HEK293 (cell line): Measurements from ENCODE around the gene ZNF425.

ENCODE experiments used
- CTCF ChIA-PET: fragments of 350-600 bp; formaldehyde crosslinking; extraction: SDS; loops from one replicate; lab custom pipeline; 2021; ENCODE audit warnings: antibody characterized with exemption; lab: Yijun Ruan, JAX
- POLR2A ChIA-PET: fragments of 300-600 bp; formaldehyde crosslinking; extraction: SDS; loops from one replicate; lab custom pipeline; 2020; ENCODE audit warnings: antibody characterized with exemption, inconsistent platforms; lab: Yijun Ruan, JAX
- H3K27ac ChIP-seq: fragments of 200-500 bp; sonication (Bioruptor generic); 2 replicates; pipeline ENCODE4 v1.5.1; 2014; ENCODE audit warnings: low read depth, low read length, control low read depth, inconsistent platforms; ENCODE audit errors: extremely low read depth
- H3K36me3 ChIP-seq, 2 experiments: fragments of 200-500 bp in 1 of 2; sonication (Bioruptor generic) in 1 of 2; 1 replicate in 1 of 2; 2 replicates in 1 of 2; pipeline ENCODE4 v1.5.1; 2014 to 2017; ENCODE audit warnings: inconsistent platforms in 2 of 2, low read length in 2 of 2; ENCODE audit not compliant: control insufficient read depth in 2 of 2, insufficient read depth in 1 of 2
- H3K4me1 ChIP-seq: fragments of 200-500 bp; sonication (Bioruptor generic); 2 replicates; pipeline ENCODE4 v1.5.1; 2014; ENCODE audit warnings: mild to moderate bottlenecking, low read length, inconsistent platforms; ENCODE audit not compliant: control insufficient read depth, insufficient read depth
- H3K4me3 ChIP-seq: 2 replicates; pipeline ENCODE4 v1.5.1; 2011; ENCODE audit warnings: low read depth, mild to moderate bottlenecking, control low read depth, low read length, moderate library complexity
- H3K9me3 ChIP-seq: fragments of 200-500 bp; sonication (Bioruptor generic); 2 replicates; pipeline ENCODE4 v1.5.1; 2014; ENCODE audit warnings: low read depth, low read length, inconsistent platforms; ENCODE audit not compliant: control insufficient read depth, insufficient read depth
- EGR2 ChIP-seq: fragments of 450-650 bp; formaldehyde crosslinking; IDR thresholded peaks from 2 replicates; pipeline ENCODE4 v1.5.1; 2016; ENCODE audit warnings: low read depth, missing biosample characterization, missing genetic modification characterization
- KLF8 ChIP-seq: fragments of 450-650 bp; formaldehyde crosslinking; IDR thresholded peaks from 2 replicates; pipeline ENCODE4 v1.5.1; 2016; ENCODE audit warnings: missing biosample characterization, missing genetic modification characterization
- WT1 ChIP-seq: fragments of 450-650 bp; formaldehyde crosslinking; IDR thresholded peaks from 2 replicates; pipeline ENCODE4 v1.5.1; 2016; ENCODE audit warnings: missing biosample characterization, missing genetic modification characterization
- ZNF19 ChIP-seq: fragments of 450-650 bp; formaldehyde crosslinking; IDR thresholded peaks from 2 replicates; pipeline ENCODE4; 2016; ENCODE audit warnings: missing biosample characterization, missing genetic modification characterization, low read depth
- ZNF266 ChIP-seq: fragments of 450-650 bp; formaldehyde crosslinking; IDR thresholded peaks from 2 replicates; pipeline ENCODE4 v1.5.1; 2016; ENCODE audit warnings: missing biosample characterization, missing genetic modification characterization, low read depth
- ZNF274 ChIP-seq, 2 experiments: fragments of 200-500 bp in 1 of 2; fragments of 450-650 bp in 1 of 2; sonication (Bioruptor generic) in 1 of 2; formaldehyde crosslinking in 1 of 2; IDR thresholded peaks; 2 replicates each; pipeline versions ENCODE4 v1.5.1 to v1.6.1; 2014 to 2016; ENCODE audit warnings: borderline replicate concordance in 1 of 2, inconsistent platforms in 1 of 2, low read length in 1 of 2, missing biosample characterization in 1 of 2, missing genetic modification characterization in 1 of 2
- ZNF394 ChIP-seq: fragments of 450-650 bp; formaldehyde crosslinking; IDR thresholded peaks from 2 replicates; pipeline ENCODE4 v1.5.1; 2016; ENCODE audit warnings: missing biosample characterization, missing genetic modification characterization, mild to moderate bottlenecking, moderate library complexity, borderline replicate concordance
- ZNF530 ChIP-seq: fragments of 450-650 bp; formaldehyde crosslinking; IDR thresholded peaks from 2 replicates; pipeline ENCODE4 v1.5.1; 2016; ENCODE audit warnings: low read depth, missing biosample characterization, missing genetic modification characterization
- ZNF560 ChIP-seq: fragments of 450-650 bp; formaldehyde crosslinking; IDR thresholded peaks from 2 replicates; pipeline ENCODE4 v1.5.1; 2017; ENCODE audit warnings: missing biosample characterization, missing genetic modification characterization, borderline replicate concordance
- ZNF623 ChIP-seq: fragments of 450-650 bp; formaldehyde crosslinking; IDR thresholded peaks from 2 replicates; pipeline ENCODE4 v1.5.1; 2016; ENCODE audit warnings: missing biosample characterization, missing genetic modification characterization
- ZNF701 ChIP-seq: fragments of 450-650 bp; formaldehyde crosslinking; IDR thresholded peaks from 2 replicates; pipeline ENCODE4 v1.5.1; 2016; ENCODE audit warnings: missing biosample characterization, missing genetic modification characterization
- ZNF747 ChIP-seq: fragments of 450-650 bp; formaldehyde crosslinking; IDR thresholded peaks from 2 replicates; pipeline ENCODE4 v1.5.1; 2016; ENCODE audit warnings: missing biosample characterization, missing genetic modification characterization
- ZNF76 ChIP-seq: fragments of 450-650 bp; formaldehyde crosslinking; IDR thresholded peaks from 2 replicates; pipeline ENCODE4; 2016; ENCODE audit warnings: low read depth, missing biosample characterization, missing genetic modification characterization, borderline replicate concordance
- ZNF785 ChIP-seq: fragments of 450-650 bp; formaldehyde crosslinking; IDR thresholded peaks from 2 replicates; pipeline ENCODE4 v1.5.1; 2016; ENCODE audit warnings: missing biosample characterization, missing genetic modification characterization
- TF ChIP-seq, protein P1 (sequence below): fragments of 450-650 bp; IDR thresholded peaks from 2 replicates; pipeline ENCODE4 v1.5.1; 2018; ENCODE audit warnings: missing biosample characterization, missing genetic modification characterization
- TF ChIP-seq, protein P2 (sequence below): fragments of 450-650 bp; formaldehyde crosslinking; IDR thresholded peaks from 2 replicates; pipeline ENCODE4 v1.5.1; 2016; ENCODE audit warnings: missing biosample characterization, missing genetic modification characterization
- TF ChIP-seq, protein P3 (sequence below): fragments of 450-650 bp; formaldehyde crosslinking; IDR thresholded peaks from 2 replicates; pipeline ENCODE4 v1.5.1; 2016; ENCODE audit warnings: missing biosample characterization, missing genetic modification characterization
- TF ChIP-seq, protein P4 (sequence below): fragments of 450-650 bp; formaldehyde crosslinking; IDR thresholded peaks from 2 replicates; pipeline ENCODE4 v1.5.1; 2017; ENCODE audit warnings: missing biosample characterization, mild to moderate bottlenecking, missing genetic modification characterization, moderate library complexity
- TF ChIP-seq, protein P5 (sequence below): fragments of 450-650 bp; formaldehyde crosslinking; IDR thresholded peaks from 2 replicates; pipeline ENCODE4 v1.5.1; 2016; ENCODE audit warnings: missing biosample characterization, missing genetic modification characterization

ZNF425 gene

DNA sequence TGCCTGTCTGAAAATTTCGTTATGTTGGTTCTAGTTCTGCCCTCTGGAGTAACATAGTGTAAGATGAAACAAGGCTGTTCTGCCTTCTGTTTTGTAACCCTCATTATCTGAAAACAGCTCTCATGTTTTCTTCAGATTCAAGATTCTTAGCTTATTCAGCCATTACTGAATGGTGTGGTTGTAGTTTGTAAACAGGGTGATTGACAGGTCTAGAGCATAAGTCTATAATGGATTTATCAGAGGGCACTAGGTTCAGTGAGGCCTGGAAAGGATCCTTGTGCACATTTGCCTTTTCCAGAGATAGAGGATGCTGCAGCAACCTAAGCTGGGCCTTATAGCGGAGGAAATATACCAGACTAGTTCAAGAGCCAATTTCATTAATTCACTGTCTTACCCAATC, 27.2 kb upstream of the ZNF425 start (continued):
- TF ChIP-seq KLF8 (tag by site-specific recombination) = no peak

DNA sequence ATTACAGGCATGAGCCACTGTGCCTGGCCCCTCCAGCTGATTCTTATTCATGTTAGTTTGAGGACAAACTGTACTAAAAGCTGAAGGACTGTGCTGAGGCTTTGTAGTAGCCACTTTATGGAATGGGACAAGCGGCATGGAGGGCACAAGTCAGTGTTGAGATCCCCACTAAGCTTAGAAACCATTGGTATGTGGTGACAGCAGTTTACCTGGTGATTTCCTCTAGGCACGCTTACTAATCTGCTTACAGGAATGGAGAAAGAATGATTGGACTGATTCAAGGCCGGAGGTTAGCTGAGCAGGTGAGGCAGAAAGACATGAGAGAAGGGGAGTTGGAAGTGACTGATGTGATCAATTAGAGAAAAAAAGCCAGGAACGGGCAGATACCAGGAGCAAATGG, 24.9 kb upstream of the ZNF425 start:
- H3K4me1 ChIP-seq = no peaks in the 10 kb centered on the region
- POLR2A ChIA-PET = interaction anchor here (0.6 kb wide), 1 partner anchor 10 kb away, joined by 3 read pairs; no protein-coding TSS in a partner anchor
- peaks cover 13 to 44% of the 10 kb centered on the region in 2 experiments; a peak in 2 of 3 replicates for H3K36me3 ChIP-seq
- H3K27ac ChIP-seq = no peak overlapping the region
- H3K9me3 ChIP-seq = no peaks in the 10 kb centered on the region
- H3K4me3 ChIP-seq = no peak overlapping the region
- no peak for TF ChIP-seq ZNF274 (IDR thresholded peaks at IDR 0.05; ENCODE audit: low read length)
- TF ChIP-seq ZNF274 (tag by site-specific recombination; IDR thresholded peaks at IDR 0.05; ENCODE audit: borderline replicate concordance) = no peak
- TF ChIP-seq, protein P1, sequence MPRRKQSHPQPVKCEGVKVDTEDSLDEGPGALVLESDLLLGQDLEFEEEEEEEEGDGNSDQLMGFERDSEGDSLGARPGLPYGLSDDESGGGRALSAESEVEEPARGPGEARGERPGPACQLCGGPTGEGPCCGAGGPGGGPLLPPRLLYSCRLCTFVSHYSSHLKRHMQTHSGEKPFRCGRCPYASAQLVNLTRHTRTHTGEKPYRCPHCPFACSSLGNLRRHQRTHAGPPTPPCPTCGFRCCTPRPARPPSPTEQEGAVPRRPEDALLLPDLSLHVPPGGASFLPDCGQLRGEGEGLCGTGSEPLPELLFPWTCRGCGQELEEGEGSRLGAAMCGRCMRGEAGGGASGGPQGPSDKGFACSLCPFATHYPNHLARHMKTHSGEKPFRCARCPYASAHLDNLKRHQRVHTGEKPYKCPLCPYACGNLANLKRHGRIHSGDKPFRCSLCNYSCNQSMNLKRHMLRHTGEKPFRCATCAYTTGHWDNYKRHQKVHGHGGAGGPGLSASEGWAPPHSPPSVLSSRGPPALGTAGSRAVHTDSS (tag by site-specific recombination) = no peak
- no peak for TF ChIP-seq ZNF19
- TF ChIP-seq, protein P2, sequence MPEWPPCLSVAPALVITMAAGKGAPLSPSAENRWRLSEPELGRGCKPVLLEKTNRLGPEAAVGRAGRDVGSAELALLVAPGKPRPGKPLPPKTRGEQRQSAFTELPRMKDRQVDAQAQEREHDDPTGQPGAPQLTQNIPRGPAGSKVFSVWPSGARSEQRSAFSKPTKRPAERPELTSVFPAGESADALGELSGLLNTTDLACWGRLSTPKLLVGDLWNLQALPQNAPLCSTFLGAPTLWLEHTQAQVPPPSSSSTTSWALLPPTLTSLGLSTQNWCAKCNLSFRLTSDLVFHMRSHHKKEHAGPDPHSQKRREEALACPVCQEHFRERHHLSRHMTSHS (tag by site-specific recombination) = no peak
- TF ChIP-seq ZNF623 (tag by site-specific recombination) = no peak
- TF ChIP-seq EGR2 (tag by site-specific recombination) = no peak
- no peak for TF ChIP-seq ZNF76 (tag by site-specific recombination)
- TF ChIP-seq ZNF560 (tag by site-specific recombination) = no peak
- CTCF ChIA-PET = interaction anchor here (0.6 kb wide), 1 partner anchor 347 kb away, joined by 3 read pairs; no protein-coding TSS in a partner anchor

DNA sequence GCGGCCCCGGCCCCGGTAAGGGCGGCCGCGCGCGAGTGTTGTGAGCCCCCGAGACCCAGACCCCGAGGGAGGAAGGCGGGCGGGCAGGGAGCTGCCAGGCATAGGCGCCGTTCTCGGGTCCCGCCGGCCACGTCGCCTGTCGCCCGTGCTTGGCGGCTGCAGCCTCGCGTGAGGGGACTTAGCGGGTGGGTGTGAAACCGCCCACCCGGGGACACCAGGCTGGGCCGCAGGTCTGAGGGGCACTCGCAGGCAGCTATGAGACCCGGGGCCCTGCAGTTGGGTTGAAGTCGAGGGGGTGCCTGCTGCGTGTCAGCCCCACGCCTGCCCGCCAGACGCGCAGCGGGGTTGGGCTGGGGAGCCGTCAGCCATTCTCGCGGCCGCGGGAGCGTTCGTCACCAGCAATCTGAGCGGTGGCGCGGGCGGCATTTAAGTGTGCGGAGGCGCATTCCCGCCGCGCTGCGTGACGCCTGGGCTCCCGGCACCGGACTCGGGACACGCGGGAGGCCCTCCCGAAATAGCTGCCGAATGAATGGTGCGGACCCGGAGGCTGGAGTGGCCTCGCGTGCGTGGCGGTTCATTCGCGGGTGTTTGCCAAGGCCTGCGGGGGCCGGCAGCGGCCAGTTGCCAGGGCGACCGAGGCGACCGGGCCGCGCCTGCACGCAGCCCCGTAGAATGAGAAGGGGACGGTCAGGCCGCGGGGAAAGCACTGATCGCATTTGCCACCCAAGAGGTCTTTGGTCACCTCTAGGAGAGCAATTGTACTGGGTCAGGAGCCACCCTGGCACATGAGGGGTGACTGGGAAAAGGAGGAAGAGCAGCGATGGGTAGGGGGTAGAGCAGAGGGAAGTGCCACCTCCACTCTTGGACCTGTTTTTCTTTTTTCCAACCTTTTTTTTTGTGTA, 21.9 kb upstream of the ZNF425 start:
- H3K36me3 ChIP-seq = peaks cover 0 to 16% of the 10 kb centered on the region in 2 experiments; a peak in 2 of 3 replicates
- POLR2A ChIA-PET = interaction anchor here (0.6 to 3.9 kb wide), 7 partner anchors 9 to 659 kb away, joined by 3 to 39 read pairs (median 7); partner anchors contain the start of genes ZNF282 and ZNF425
- H3K27ac ChIP-seq = peak overlapping the region; percentile 87
- H3K9me3 ChIP-seq = no peaks in the 10 kb centered on the region
- H3K4me3 ChIP-seq = peak overlapping the region; percentile 65
- CTCF ChIA-PET = interaction anchor here (0.6 to 2.3 kb wide), 8 partner anchors 12 to 600 kb away, joined by 3 to 18 read pairs (median 4); partner anchors contain the start of genes ZNF282 and ZNF425
- H3K4me1 ChIP-seq = no peaks in the 10 kb centered on the region
- no peak for TF ChIP-seq ZNF785 (tag by site-specific recombination)
- no peak for TF ChIP-seq WT1 (tag by site-specific recombination)
- TF ChIP-seq, protein P3, sequence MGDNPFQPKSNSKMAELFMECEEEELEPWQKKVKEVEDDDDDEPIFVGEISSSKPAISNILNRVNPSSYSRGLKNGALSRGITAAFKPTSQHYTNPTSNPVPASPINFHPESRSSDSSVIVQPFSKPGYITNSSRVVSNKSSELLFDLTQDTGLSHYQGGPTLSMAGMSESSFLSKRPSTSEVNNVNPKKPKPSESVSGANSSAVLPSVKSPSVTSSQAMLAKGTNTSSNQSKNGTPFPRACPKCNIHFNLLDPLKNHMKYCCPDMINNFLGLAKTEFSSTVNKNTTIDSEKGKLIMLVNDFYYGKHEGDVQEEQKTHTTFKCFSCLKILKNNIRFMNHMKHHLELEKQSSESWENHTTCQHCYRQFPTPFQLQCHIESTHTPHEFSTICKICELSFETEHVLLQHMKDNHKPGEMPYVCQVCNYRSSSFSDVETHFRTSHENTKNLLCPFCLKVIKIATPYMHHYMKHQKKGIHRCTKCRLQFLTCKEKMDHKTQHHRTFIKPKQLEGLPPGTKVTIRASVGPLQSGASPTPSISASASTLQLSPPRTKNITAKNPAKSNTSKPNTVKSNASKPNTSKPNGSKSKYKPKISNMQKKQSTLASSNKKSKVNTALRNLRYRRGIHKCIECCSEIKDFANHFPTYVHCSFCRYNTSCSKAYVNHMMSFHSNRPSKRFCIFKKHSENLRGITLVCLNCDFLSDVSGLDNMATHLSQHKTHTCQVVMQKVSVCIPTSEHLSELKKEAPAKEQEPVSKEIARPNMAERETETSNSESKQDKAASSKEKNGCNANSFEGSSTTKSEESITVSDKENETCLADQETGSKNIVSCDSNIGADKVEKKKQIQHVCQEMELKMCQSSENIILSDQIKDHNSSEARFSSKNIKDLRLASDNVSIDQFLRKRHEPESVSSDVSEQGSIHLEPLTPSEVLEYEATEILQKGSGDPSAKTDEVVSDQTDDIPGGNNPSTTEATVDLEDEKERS (tag by site-specific recombination) = no peak
- TF ChIP-seq, protein P4, sequence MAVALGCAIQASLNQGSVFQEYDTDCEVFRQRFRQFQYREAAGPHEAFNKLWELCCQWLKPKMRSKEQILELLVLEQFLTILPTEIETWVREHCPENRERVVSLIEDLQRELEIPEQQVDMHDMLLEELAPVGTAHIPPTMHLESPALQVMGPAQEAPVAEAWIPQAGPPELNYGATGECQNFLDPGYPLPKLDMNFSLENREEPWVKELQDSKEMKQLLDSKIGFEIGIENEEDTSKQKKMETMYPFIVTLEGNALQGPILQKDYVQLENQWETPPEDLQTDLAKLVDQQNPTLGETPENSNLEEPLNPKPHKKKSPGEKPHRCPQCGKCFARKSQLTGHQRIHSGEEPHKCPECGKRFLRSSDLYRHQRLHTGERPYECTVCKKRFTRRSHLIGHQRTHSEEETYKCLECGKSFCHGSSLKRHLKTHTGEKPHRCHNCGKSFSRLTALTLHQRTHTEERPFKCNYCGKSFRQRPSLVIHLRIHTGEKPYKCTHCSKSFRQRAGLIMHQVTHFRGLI (tag by site-specific recombination) = peak; percentile 89
- no peak; the same call in 1 of the 2 replicates for TF ChIP-seq KLF8 (tag by site-specific recombination)
- no peak for TF ChIP-seq ZNF747
- TF ChIP-seq EGR2 (tag by site-specific recombination) = peak; percentile 92
- TF ChIP-seq ZNF394 (tag by site-specific recombination) = no peak; the same call in 1 of the 2 replicates
- no peak for TF ChIP-seq ZNF701 (tag by site-specific recombination)
- TF ChIP-seq ZNF530 (tag by site-specific recombination) = no peak
- no peak for TF ChIP-seq ZNF266 (tag by site-specific recombination)
- TF ChIP-seq, protein P5, sequence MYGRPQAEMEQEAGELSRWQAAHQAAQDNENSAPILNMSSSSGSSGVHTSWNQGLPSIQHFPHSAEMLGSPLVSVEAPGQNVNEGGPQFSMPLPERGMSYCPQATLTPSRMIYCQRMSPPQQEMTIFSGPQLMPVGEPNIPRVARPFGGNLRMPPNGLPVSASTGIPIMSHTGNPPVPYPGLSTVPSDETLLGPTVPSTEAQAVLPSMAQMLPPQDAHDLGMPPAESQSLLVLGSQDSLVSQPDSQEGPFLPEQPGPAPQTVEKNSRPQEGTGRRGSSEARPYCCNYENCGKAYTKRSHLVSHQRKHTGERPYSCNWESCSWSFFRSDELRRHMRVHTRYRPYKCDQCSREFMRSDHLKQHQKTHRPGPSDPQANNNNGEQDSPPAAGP (tag by site-specific recombination) = 0 out of 2 replicates have a peak, but pooled peaks have one; percentile 42
